Measurements from ENCODE around the gene PDE10A.
"Not testable (repeated sequence)": the region's sequence is repeated elsewhere in the genome, so short reads cannot be mapped to it uniquely, and the experiment has no call there.

The PDE10A gene

DNA sequence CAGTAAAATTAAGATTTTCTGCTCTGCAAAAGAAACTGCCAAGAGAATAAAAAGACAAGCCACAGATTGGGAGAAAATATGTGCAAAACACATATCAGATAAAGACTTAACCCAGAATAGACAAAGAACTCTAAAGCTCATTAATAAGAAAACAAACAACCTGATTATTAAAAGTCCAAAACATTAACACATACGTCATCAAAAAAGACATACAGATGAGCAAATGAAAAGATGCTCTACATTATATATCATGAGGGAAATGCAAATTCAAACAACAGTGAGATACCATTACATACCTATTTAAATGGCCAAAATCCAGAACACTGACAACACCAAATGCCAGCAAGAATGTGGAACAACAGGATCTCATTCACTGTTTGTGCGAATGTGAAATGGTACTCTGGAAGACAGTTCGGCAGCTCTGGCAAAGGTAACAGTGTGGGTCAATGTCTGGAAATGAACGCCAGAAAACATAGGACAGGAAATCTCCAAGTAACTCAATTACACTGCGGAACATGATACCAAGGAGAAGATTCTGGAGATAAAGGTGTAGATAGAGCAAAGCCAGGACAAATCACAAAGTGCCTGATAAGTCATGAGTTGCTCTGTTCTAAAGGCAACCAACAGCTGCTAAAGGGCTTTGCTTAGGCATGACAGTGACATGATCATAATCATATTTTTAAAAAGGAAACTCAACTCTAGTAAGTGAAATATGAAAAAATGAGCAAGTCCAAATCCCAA is 96.8 kb downstream of the PDE10A start:
- no peak for DNase-seq (ENCODE audit: low spot score)
- POLR2A ChIA-PET (ENCODE audit: low non-redundant PET): no interaction called here
- no peak for TF ChIP-seq CTCF (conservative IDR thresholded peaks at IDR 0.05; ENCODE audit: low read depth)
- H3K27ac ChIP-seq: no peak overlapping the region
- CTCF ChIA-PET: no interaction called here

GRCh38 chr6:165562421-165563090 is 100.5 kb downstream of the PDE10A start:
- POLR2A ChIA-PET (ENCODE audit: low non-redundant PET): no interaction called here
- H3K27ac ChIP-seq: no peak overlapping the region

GRCh38 chr6:165559632-165560031 is 103.4 kb downstream of the PDE10A start:
- DNase-seq (ENCODE audit: low spot score): no peak
- no peak overlapping the region for H3K27ac ChIP-seq
- ChIA-PET CTCF (no interaction called here), POLR2A (ENCODE audit: low non-redundant PET) (no interaction called here)
- TF ChIP-seq CTCF (conservative IDR thresholded peaks at IDR 0.05; ENCODE audit: low read depth): no peak

More at GRCh38 chr6:165562421-165563090, 100.5 kb downstream of the PDE10A start:
- CTCF ChIA-PET: no interaction called here
- DNase-seq (ENCODE audit: low spot score): no peak
- no peak for TF ChIP-seq CTCF (conservative IDR thresholded peaks at IDR 0.05; ENCODE audit: low read depth)

DNA sequence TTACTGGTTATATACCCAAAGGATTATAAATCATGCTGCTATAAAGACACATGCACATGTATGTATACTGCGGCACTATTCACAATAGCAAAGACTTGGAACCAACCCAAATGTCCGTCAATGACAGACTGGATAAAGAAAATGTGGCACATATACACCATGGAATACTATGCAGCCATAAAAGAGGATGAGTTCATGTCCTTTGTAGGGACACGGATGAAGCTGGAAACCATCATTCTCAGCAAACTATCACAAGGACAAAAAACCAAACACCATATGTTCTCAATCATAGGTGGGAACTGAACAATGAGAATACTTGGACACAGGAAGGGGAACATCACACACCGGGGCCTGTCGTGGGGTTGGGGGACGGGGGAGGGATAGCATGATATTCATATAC is 104.9 kb downstream of the PDE10A start:
- H3K27ac ChIP-seq; POLR2A ChIA-PET (ENCODE audit: low non-redundant PET); CTCF ChIA-PET; DNase-seq (ENCODE audit: low spot score): not testable (repeated sequence)

DNA sequence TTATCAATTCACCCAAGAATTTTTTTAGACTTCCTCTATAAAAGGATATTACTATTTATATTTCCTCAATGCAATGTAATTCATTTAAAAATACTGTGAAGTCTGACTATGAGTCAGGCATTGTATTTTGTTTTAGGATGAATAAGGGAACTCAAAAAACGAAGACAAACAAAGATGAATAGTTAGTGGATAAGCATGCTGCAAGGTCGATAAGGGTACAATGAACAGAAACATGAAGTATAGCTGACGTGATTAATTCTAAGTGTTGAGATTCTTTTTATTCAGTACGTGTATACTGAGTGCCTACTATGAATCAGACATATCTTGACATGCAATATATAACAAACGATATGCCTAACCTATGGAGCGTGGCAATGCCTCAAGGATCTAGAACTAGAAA is 105.4 kb downstream of the PDE10A start:
- no peak overlapping the region for H3K27ac ChIP-seq
- TF ChIP-seq CTCF (conservative IDR thresholded peaks at IDR 0.05; ENCODE audit: low read depth): no peak
- CTCF ChIA-PET: no interaction called here
- DNase-seq (ENCODE audit: low spot score): no peak
- POLR2A ChIA-PET (ENCODE audit: low non-redundant PET): no interaction called here

DNA sequence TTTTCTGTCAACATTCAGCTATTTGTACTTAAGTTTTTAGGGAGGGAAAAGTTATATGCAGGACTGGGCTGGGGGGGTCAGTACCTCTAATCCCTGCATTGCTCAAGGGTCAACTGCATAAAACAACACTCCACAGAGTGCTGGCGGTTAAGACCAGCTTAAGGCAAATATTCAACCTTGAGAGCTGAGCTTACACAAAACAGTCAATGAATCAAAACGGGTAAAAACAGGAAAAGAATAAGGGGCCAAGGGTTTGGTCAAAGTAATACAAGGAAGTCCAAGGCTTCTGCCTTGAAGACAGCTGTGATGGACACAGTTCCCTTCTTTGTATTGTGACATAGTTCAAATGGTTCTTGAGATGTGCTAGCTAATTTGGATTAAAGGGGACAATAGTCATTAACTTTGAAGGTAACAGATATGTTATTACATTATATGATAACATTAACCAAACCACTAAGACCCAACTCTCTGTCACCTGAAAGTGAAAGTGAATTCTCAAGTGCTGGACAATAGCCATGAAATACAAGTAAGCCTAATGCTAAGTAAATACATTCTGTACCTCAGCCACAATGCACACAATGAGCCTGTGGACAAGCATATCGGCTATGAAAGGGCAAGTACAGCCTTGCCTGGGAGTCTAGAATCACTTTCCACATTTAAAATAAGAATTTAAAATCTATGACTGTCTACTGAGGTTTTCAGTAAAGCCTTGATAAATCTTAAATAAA is 106.8 kb downstream of the PDE10A start:
- CTCF ChIA-PET: no interaction called here
- POLR2A ChIA-PET (ENCODE audit: low non-redundant PET): no interaction called here
- no peak for TF ChIP-seq CTCF (conservative IDR thresholded peaks at IDR 0.05; ENCODE audit: low read depth)
- DNase-seq (ENCODE audit: low spot score): peak; percentile 42
- H3K27ac ChIP-seq: peak overlapping the region; percentile 68

- POLR2A ChIA-PET (ENCODE audit: low non-redundant PET); CTCF ChIA-PET; DNase-seq (ENCODE audit: low spot score); H3K27ac ChIP-seq: not testable (repeated sequence)
These were observed 108.4 kb downstream of the PDE10A start for GRCh38 chr6:165554644-165555043.
